K562 (cell line): ENCODE results near the gene CRACDL. TPM values are rescaled to one million over a fixed set of nuclear protein-coding genes. Genes with fewer than 3 reads are reported as not detected.
A peak's percentile ranks its signal among the peaks of the same experiment; 100 is the strongest.

Experiments
- ATAC-seq: fragments of 200-7000 bp; cut with Tn5 transposase; 3 replicates; pipeline ENCODE4 v1.9.1; 2020; ENCODE audit warnings: moderate library complexity
- BruUV-seq: library from RNA; stranded (reverse); fragments of 400-500 nt; replicated peaks from 2 replicates; lab custom pipeline; 2021; lab: Mats Ljungman, UMichigan
- CTCF ChIA-PET: fragments of 300-600 bp; formaldehyde crosslinking; extraction: SDS; loops from one replicate; lab custom pipeline; 2021; ENCODE audit warnings: low intra/inter-chr PET ratio; lab: Yijun Ruan, JAX
- POLR2A ChIA-PET: fragments of 300-600, 350-650 bp; sonication (Branson Sonifier 250); formaldehyde crosslinking; extraction: SDS; loops from one replicate; lab custom pipeline; 2021; ENCODE audit warnings: antibody characterized with exemption, inconsistent platforms; lab: Yijun Ruan, JAX
- DNase-seq, 4 experiments: peaks; one replicate each; pipeline versions ENCODE4 v3.0.0 to v3.0.0-alpha.2; 2011 to 2018; ENCODE audit warnings: low spot score in 3 of 4, mixed read lengths in 3 of 4; ENCODE audit errors: extremely low read depth in 1 of 4
- FAIRE-seq: peaks from 2 replicates; lab custom pipeline; 2011; peaks lifted over from hg19 to GRCh38; lab: Jason Lieb, UNC
- H2AFZ ChIP-seq: 2 replicates; pipeline ENCODE4 v1.6.0; 2011; ENCODE audit warnings: low read depth, low read length, control low read depth, inconsistent platforms
- H3K27ac ChIP-seq: fragments of 200-600 bp; 3 replicates; pipeline ENCODE4 v1.8.0; 2011; ENCODE audit warnings: low read depth, mild to moderate bottlenecking, control low read depth, inconsistent platforms, low read length, moderate library complexity, mixed read lengths; ENCODE audit errors: extremely low read depth
- H3K27me3 ChIP-seq, 2 experiments: fragments of 300-600 bp in 1 of 2; 2 replicates in 1 of 2; 3 replicates in 1 of 2; pipeline versions ENCODE4 v1.6.0 to v1.8.0; 2011; ENCODE audit warnings: inconsistent platforms in 2 of 2, low read length in 2 of 2, mild to moderate bottlenecking in 1 of 2, mixed read lengths in 1 of 2, moderate library complexity in 1 of 2; ENCODE audit not compliant: control insufficient read depth in 2 of 2, insufficient read depth in 2 of 2
- H3K36me3 ChIP-seq: fragments of 300-600 bp; 3 replicates; pipeline ENCODE4 v1.8.0; 2011; ENCODE audit warnings: mild to moderate bottlenecking, low read length, inconsistent platforms; ENCODE audit not compliant: control insufficient read depth, insufficient read depth
- H3K4me1 ChIP-seq, 2 experiments: fragments of 200-600 bp in 1 of 2; replicated peaks in 1 of 2; 2 replicates in 1 of 2; 3 replicates in 1 of 2; pipeline versions ENCODE4 v1.5.1 to v1.8.0; 2011; ENCODE audit warnings: inconsistent platforms in 2 of 2, low read length in 2 of 2, mild to moderate bottlenecking in 1 of 2, mixed read lengths in 1 of 2, moderate library complexity in 1 of 2; ENCODE audit not compliant: control insufficient read depth in 2 of 2, insufficient read depth in 2 of 2
- H3K4me2 ChIP-seq: 2 replicates; pipeline ENCODE4 v1.6.1; 2011; ENCODE audit warnings: low read length, control low read depth, inconsistent platforms, mixed read lengths; ENCODE audit not compliant: insufficient read depth
- H3K4me3 ChIP-seq: fragments of 200-600 bp; sonication (generic), shearing (Covaris generic); 2 replicates; pipeline ENCODE4 v1.5.1; 2016; ENCODE audit warnings: control low read depth, inconsistent platforms
- H3K79me2 ChIP-seq: fragments of 200-600 bp; 3 replicates; pipeline ENCODE4 v1.8.0; 2011; ENCODE audit warnings: low read length, inconsistent platforms; ENCODE audit not compliant: control insufficient read depth, insufficient read depth
- H3K9ac ChIP-seq, 2 experiments: 2 replicates each; pipeline versions ENCODE4 v1.6.0 to v1.6.1; 2011; ENCODE audit warnings: low read depth in 2 of 2, low read length in 2 of 2, control low read depth in 1 of 2, inconsistent platforms in 1 of 2, mild to moderate bottlenecking in 1 of 2, mixed read lengths in 1 of 2; ENCODE audit not compliant: insufficient read depth in 1 of 2
- H3K9me1 ChIP-seq: one replicate; pipeline ENCODE4 v1.6.0; 2011; ENCODE audit warnings: inconsistent platforms, mild to moderate bottlenecking, low read length, moderate library complexity; ENCODE audit not compliant: control insufficient read depth, insufficient read depth
- H3K9me3 ChIP-seq: replicated peaks from 2 replicates; pipeline ENCODE4 v1.5.1; 2011; ENCODE audit warnings: low read depth, low read length, inconsistent platforms; ENCODE audit not compliant: control insufficient read depth, insufficient read depth
- H4K20me1 ChIP-seq: replicated peaks from 2 replicates; pipeline ENCODE4 v1.6.1; 2011; ENCODE audit warnings: low read length, inconsistent platforms, mixed read lengths; ENCODE audit not compliant: control insufficient read depth, insufficient read depth
- C11orf30 ChIP-seq: fragments of 450-650 bp; IDR thresholded peaks from 2 replicates; pipeline ENCODE4 v1.6.1; 2016; ENCODE audit warnings: low read depth, mild to moderate bottlenecking
- NFATC3 ChIP-seq: fragments of 450-650 bp; IDR thresholded peaks from 2 replicates; pipeline ENCODE4 v1.6.1; 2017; ENCODE audit warnings: mild to moderate bottlenecking
- RAD21 ChIP-seq, 2 experiments: fragments of 250-450 bp in 1 of 2; fragments of 450-650 bp in 1 of 2; sonication (Bioruptor Pico) in 1 of 2; formaldehyde crosslinking in 1 of 2; IDR thresholded peaks in 1 of 2; conservative IDR thresholded peaks in 1 of 2; 2 replicates each; pipeline versions ENCODE4 v1.4.0 to v1.8.0; 2020 to 2022; ENCODE audit warnings: mild to moderate bottlenecking in 2 of 2, moderate library complexity in 1 of 2
- TAF1 ChIP-seq: IDR thresholded peaks from 2 replicates; pipeline ENCODE4 v1.6.1; 2011; ENCODE audit warnings: mild to moderate bottlenecking, low read length, moderate library complexity; ENCODE audit not compliant: insufficient read depth, control insufficient read depth, severe bottlenecking; ENCODE audit errors: extremely low read depth
- ZNF316 ChIP-seq: fragments of 450-650 bp; IDR thresholded peaks from 2 replicates; pipeline ENCODE4 v1.6.1; 2016
- WGBS: fragments of 100-300 bp; shearing (Covaris generic); methylation state at CpG from one replicate; pipeline ENCODE4 v1.1.6; 2016; ENCODE audit warnings: low coverage, mixed read lengths; ENCODE audit not compliant: insufficient coverage; ENCODE audit errors: missing lambda C conversion rate; 5-methylcytosine and 5-hydroxymethylcytosine counted together
- in situ Hi-C: fragments of 300-500 bp; cut with MboI; formaldehyde crosslinking; loops from 4 replicates; pipeline ENCODE4 v1.15.0; 2018; ENCODE audit warnings: inconsistent platforms, mixed read lengths
- intact Hi-C: fragments of 100-400 bp; cut with micrococcal nuclease; formaldehyde crosslinking; loops from 2 replicates; pipeline ENCODE4 v1.14.2; 2022
- polyA plus RNA-seq, 8 experiments: library from polyadenylated mRNA; depleted of rRNA in 4 of 8; stranded (reverse) in 5 of 8; unstranded in 3 of 8; fragments of >200 nt; fragmentation: Nextera tagmentation in 2 of 8; fragmentation: Illumina TruSeq in 1 of 8; extraction: Ambion mirVana in 2 of 8; extraction: Trizol in 1 of 8; gene quantifications; 2 replicates each; pipeline versions ENCODE4 v1.2.1 to v1.2.3, GENCODE V29; 2011 to 2014; ENCODE audit warnings: inconsistent platforms in 1 of 8, missing spikeins in 1 of 8
- total RNA-seq, 7 experiments: library from RNA; depleted of rRNA in 6 of 7; stranded (reverse); fragments of >200 nt in 6 of 7; fragmentation: Illumina TruSeq in 2 of 7; extraction: Trizol in 2 of 7; gene quantifications; 2 replicates each; pipeline versions ENCODE4 v1.2.1 to v1.2.3, GENCODE V29; 2011 to 2021; ENCODE audit warnings: low replicate concordance in 1 of 7
- TF ChIP-seq, protein P1 (sequence below): fragments of 250-450 bp; sonication (Bioruptor Pico); IDR thresholded peaks from 2 replicates; pipeline ENCODE4 v1.5.0; 2021; ENCODE audit warnings: mild to moderate bottlenecking, borderline replicate concordance
- TF ChIP-seq, protein P2 (sequence below), 3 experiments: IDR thresholded peaks in 2 of 3; conservative IDR thresholded peaks in 1 of 3; 2 replicates each; pipeline ENCODE4 v1.5.1; 2011 to 2012; ENCODE audit warnings: low read length in 3 of 3, mild to moderate bottlenecking in 3 of 3, control low read depth in 2 of 3, improper control_type of control experiment in 1 of 3, inconsistent platforms in 1 of 3, low read depth in 1 of 3, mixed read lengths in 1 of 3, moderate library complexity in 1 of 3; ENCODE audit not compliant: insufficient read depth in 2 of 3
- TF ChIP-seq, protein P3 (sequence below): fragments of 250-450 bp; sonication (Bioruptor Pico); IDR thresholded peaks from 2 replicates; pipeline ENCODE4 v1.5.0; 2022; ENCODE audit warnings: mild to moderate bottlenecking
- TF ChIP-seq, protein P4 (sequence below): fragments of 450-650 bp; formaldehyde crosslinking; IDR thresholded peaks from 2 replicates; pipeline ENCODE4 v1.4.0; 2022; ENCODE audit warnings: missing genetic modification characterization
- TF ChIP-seq, protein P5 (sequence below), 2 experiments: IDR thresholded peaks; 2 replicates each; pipeline ENCODE4 v1.6.1; 2011; ENCODE audit warnings: borderline replicate concordance in 1 of 2, control low read depth in 1 of 2, low read depth in 1 of 2, low read length in 1 of 2, mild to moderate bottlenecking in 1 of 2, mixed read lengths in 1 of 2, moderate library complexity in 1 of 2; ENCODE audit not compliant: insufficient read depth in 1 of 2, insufficient read length in 1 of 2, poor library complexity in 1 of 2, severe bottlenecking in 1 of 2; ENCODE audit errors: extremely low read depth in 1 of 2

CRACDL gene
- total and polyA plus RNA-seq, 9 of the 15 experiments (the other 6 are each of a cell fraction or from before 2014, with no cell fraction given), result not detected

DNA sequence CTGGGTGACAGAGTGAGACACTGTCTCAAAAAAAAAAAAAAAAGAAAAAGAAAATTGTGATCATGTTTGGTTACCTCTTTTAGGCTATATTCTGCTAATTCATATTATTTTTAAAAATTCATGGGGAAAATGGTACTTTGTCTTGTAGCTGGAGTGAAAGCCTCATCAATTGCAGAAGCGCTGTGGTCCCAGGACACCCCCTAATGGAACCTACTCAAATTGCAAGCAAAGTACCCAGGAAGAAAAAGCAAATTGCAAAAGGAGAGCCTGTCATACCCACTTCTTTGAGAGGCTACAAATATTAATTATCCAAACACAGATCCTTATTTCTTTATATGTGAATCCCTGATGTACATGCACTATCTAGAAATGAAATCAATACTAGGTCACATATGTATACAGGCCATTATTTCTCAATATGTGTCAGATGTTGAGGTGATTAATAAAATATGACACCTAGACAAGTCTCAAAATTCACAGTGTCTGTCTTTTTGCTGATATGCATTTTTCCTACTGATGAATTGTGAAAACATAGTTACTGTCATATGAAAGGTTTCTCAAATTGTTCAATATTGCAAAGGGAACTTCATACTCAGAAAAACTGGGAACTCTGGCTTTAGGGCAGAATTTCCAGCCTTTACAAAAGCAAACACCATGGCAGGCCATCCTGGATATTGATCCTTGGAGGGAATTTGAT, 12.6 kb downstream of the CRACDL start:
- in situ Hi-C loops (no loop called here), intact Hi-C loops (no loop called here)
- no peaks in the 10 kb centered on the region for H3K9me1 ChIP-seq
- ATAC-seq (no peak), FAIRE-seq (no peak), DNase-seq (peak in 1 of 4 experiments; percentile 21)
- H3K4me3 ChIP-seq, result no peak overlapping the region
- ChIA-PET POLR2A (interaction anchor here (1.5 kb wide), 1 partner anchor 9 kb away, joined by 4 read pairs; no protein-coding TSS in a partner anchor), CTCF (interaction anchor here (0.6 kb wide), 1 partner anchor 275 kb away, joined by 6 read pairs; no protein-coding TSS in a partner anchor)
- peaks cover 2 to 12% of the 10 kb centered on the region in 2 experiments; a peak in 3 of 5 replicates for H3K27me3 ChIP-seq
- H3K9ac ChIP-seq, result no peak overlapping the region
- WGBS, result 8% methylated on average over 1 of the region's 1 CpG
- H3K36me3 ChIP-seq, result no peaks in the 10 kb centered on the region
- H3K9me3 ChIP-seq, result 0 out of 2 replicates have a peak, but pooled peaks cover 2% of the 10 kb centered on the region
- no TSS peak for BruUV-seq
- H3K27ac ChIP-seq, result no peak overlapping the region
- no peak overlapping the region for H3K4me2 ChIP-seq
- H2AFZ ChIP-seq, result no peak overlapping the region
- H3K4me1 ChIP-seq, result no peaks in the 10 kb centered on the region
- no peaks in the 10 kb centered on the region for H3K79me2 ChIP-seq
- H4K20me1 ChIP-seq, result no peaks in the 10 kb centered on the region
- no peak for TF ChIP-seq TAF1
- peak; percentile 46; the same call in 1 of the 2 replicates for TF ChIP-seq C11orf30
- TF ChIP-seq, protein P1, sequence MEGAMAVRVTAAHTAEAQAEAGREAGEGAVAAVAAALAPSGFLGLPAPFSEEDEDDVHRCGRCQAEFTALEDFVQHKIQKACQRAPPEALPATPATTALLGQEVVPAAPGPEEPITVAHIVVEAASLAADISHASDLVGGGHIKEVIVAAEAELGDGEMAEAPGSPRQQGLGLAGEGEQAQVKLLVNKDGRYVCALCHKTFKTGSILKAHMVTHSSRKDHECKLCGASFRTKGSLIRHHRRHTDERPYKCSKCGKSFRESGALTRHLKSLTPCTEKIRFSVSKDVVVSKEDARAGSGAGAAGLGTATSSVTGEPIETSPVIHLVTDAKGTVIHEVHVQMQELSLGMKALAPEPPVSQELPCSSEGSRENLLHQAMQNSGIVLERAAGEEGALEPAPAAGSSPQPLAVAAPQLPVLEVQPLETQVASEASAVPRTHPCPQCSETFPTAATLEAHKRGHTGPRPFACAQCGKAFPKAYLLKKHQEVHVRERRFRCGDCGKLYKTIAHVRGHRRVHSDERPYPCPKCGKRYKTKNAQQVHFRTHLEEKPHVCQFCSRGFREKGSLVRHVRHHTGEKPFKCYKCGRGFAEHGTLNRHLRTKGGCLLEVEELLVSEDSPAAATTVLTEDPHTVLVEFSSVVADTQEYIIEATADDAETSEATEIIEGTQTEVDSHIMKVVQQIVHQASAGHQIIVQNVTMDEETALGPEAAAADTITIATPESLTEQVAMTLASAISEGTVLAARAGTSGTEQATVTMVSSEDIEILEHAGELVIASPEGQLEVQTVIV (CRISPR knock-in tag), result no peak
- TF ChIP-seq, protein P2, sequence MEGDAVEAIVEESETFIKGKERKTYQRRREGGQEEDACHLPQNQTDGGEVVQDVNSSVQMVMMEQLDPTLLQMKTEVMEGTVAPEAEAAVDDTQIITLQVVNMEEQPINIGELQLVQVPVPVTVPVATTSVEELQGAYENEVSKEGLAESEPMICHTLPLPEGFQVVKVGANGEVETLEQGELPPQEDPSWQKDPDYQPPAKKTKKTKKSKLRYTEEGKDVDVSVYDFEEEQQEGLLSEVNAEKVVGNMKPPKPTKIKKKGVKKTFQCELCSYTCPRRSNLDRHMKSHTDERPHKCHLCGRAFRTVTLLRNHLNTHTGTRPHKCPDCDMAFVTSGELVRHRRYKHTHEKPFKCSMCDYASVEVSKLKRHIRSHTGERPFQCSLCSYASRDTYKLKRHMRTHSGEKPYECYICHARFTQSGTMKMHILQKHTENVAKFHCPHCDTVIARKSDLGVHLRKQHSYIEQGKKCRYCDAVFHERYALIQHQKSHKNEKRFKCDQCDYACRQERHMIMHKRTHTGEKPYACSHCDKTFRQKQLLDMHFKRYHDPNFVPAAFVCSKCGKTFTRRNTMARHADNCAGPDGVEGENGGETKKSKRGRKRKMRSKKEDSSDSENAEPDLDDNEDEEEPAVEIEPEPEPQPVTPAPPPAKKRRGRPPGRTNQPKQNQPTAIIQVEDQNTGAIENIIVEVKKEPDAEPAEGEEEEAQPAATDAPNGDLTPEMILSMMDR (IDR thresholded peaks at IDR 0.05 in 2 of 3, conservative IDR thresholded peaks at IDR 0.05 in 1 of 3; ENCODE audit: insufficient read depth in 2 of 3, low read depth in 1 of 3, low read length in 3 of 3), result peak in 2 of 3 experiments; percentile 28 to 32; a peak in 1 of 6 replicates
- TF ChIP-seq, protein P3, sequence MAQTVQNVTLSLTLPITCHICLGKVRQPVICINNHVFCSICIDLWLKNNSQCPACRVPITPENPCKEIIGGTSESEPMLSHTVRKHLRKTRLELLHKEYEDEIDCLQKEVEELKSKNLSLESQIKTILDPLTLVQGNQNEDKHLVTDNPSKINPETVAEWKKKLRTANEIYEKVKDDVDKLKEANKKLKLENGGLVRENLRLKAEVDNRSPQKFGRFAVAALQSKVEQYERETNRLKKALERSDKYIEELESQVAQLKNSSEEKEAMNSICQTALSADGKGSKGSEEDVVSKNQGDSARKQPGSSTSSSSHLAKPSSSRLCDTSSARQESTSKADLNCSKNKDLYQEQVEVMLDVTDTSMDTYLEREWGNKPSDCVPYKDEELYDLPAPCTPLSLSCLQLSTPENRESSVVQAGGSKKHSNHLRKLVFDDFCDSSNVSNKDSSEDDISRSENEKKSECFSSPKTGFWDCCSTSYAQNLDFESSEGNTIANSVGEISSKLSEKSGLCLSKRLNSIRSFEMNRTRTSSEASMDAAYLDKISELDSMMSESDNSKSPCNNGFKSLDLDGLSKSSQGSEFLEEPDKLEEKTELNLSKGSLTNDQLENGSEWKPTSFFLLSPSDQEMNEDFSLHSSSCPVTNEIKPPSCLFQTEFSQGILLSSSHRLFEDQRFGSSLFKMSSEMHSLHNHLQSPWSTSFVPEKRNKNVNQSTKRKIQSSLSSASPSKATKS (CRISPR knock-in tag), result no peak
- TF ChIP-seq RAD21 (CRISPR knock-in tag; conservative IDR thresholded peaks at IDR 0.05 in 1 of 2, IDR thresholded peaks at IDR 0.05 in 1 of 2), result 0 out of 4 replicates have a peak, but pooled peaks of 1 of the 2 experiments have one; percentile 11
- TF ChIP-seq, protein P4, sequence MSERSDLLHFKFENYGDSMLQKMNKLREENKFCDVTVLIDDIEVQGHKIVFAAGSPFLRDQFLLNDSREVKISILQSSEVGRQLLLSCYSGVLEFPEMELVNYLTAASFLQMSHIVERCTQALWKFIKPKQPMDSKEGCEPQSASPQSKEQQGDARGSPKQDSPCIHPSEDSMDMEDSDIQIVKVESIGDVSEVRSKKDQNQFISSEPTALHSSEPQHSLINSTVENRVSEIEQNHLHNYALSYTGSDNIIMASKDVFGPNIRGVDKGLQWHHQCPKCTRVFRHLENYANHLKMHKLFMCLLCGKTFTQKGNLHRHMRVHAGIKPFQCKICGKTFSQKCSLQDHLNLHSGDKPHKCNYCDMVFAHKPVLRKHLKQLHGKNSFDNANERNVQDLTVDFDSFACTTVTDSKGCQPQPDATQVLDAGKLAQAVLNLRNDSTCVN (CRISPR knock-in tag), result no peak
- TF ChIP-seq ZNF316, result peak; percentile 68
- TF ChIP-seq, protein P5, sequence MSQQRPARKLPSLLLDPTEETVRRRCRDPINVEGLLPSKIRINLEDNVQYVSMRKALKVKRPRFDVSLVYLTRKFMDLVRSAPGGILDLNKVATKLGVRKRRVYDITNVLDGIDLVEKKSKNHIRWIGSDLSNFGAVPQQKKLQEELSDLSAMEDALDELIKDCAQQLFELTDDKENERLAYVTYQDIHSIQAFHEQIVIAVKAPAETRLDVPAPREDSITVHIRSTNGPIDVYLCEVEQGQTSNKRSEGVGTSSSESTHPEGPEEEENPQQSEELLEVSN (IDR thresholded peaks at IDR 0.05; ENCODE audit: borderline replicate concordance in 1 of 2, extremely low read depth in 1 of 2, insufficient read depth in 1 of 2, insufficient read length in 1 of 2, low read depth in 1 of 2, low read length in 1 of 2, poor library complexity in 1 of 2, severe bottlenecking in 1 of 2), result no peak
- no peak for TF ChIP-seq NFATC3
